Central memory CD8-positive, alpha-beta T cell (primary cell): Measurements from ENCODE around the gene TLE7.

Experiments used
- ATAC-seq: fragments of 150-1000 bp; cut with Tn5 transposase; replicated peaks from 2 replicates; pipeline ENCODE4 v1.10.0; 2022; ENCODE audit warnings: mild to moderate bottlenecking, moderate FRiP score, moderate number of reproducible peaks; ENCODE audit not compliant: poor library complexity, severe bottlenecking; ENCODE audit errors: extremely low read depth
- DNase-seq, 2 donors: peaks; one replicate each; pipeline ENCODE4 v3.0.0; 2021; ENCODE audit warnings: low spot score in 2 of 2
- H3K27ac Mint-ChIP-seq: one replicate; pipeline ENCODE4 v1.8.0; 2022; ENCODE audit warnings: low read depth, mild to moderate bottlenecking, moderate library complexity, mixed read lengths
- H3K27me3 Mint-ChIP-seq: one replicate; pipeline ENCODE4 v1.8.0; 2022; ENCODE audit warnings: mixed read lengths
- H3K36me3 Mint-ChIP-seq: one replicate; pipeline ENCODE4 v1.8.0; 2022; ENCODE audit warnings: mild to moderate bottlenecking, moderate library complexity, mixed read lengths; ENCODE audit not compliant: insufficient read depth
- H3K4me1 Mint-ChIP-seq: one replicate; pipeline ENCODE4 v1.8.0; 2022; ENCODE audit warnings: mixed read lengths
- H3K4me3 Mint-ChIP-seq: one replicate; pipeline ENCODE4 v1.8.0; 2022; ENCODE audit warnings: mild to moderate bottlenecking, moderate library complexity, mixed read lengths
- H3K9me3 Mint-ChIP-seq: one replicate; pipeline ENCODE4 v1.8.0; 2022; ENCODE audit warnings: mixed read lengths

Gene TLE7

GRCh38 chr16:71425746-71426068, 16.1 kb downstream of the TLE7 start:
- no peak for DNase-seq
- Mint-ChIP-seq H3K27ac (no peak overlapping the region), H3K4me3 (no peak overlapping the region), H3K27me3 (peaks cover 83% of the 10 kb centered on the region), H3K36me3 (peaks cover 4% of the 10 kb centered on the region), H3K9me3 (no peaks in the 10 kb centered on the region), H3K4me1 (peaks cover 10% of the 10 kb centered on the region)
- ATAC-seq = no peak

GRCh38 chr16:71424626-71425025, 17.2 kb downstream of the TLE7 start:
- Mint-ChIP-seq H3K9me3 (no peaks in the 10 kb centered on the region), H3K27ac (no peak overlapping the region), H3K27me3 (peaks cover 83% of the 10 kb centered on the region), H3K36me3 (peaks cover 4% of the 10 kb centered on the region), H3K4me3 (no peak overlapping the region), H3K4me1 (peaks cover 10% of the 10 kb centered on the region)
- no peak for ATAC-seq
- DNase-seq = no peak

- Mint-ChIP-seq H3K36me3 (peaks cover 4% of the 10 kb centered on the region), H3K9me3 (no peaks in the 10 kb centered on the region), H3K27ac (no peak overlapping the region), H3K27me3 (peaks cover 84% of the 10 kb centered on the region), H3K4me1 (peaks cover 10% of the 10 kb centered on the region), H3K4me3 (no peak overlapping the region)
- ATAC-seq = no peak
- DNase-seq = no peak
Observed at GRCh38 chr16:71423865-71424264, 18.0 kb downstream of the TLE7 start.

- no peak overlapping the region for H3K27ac Mint-ChIP-seq
- H3K9me3 Mint-ChIP-seq = no peaks in the 10 kb centered on the region
- ATAC-seq (no peak), DNase-seq (no peak)
- no peak overlapping the region for H3K4me3 Mint-ChIP-seq
- peaks cover 10% of the 10 kb centered on the region for H3K4me1 Mint-ChIP-seq
- H3K27me3 Mint-ChIP-seq = peaks cover 84% of the 10 kb centered on the region
- peaks cover 4% of the 10 kb centered on the region for H3K36me3 Mint-ChIP-seq
Observed at GRCh38 chr16:71423016-71423415, 18.8 kb downstream of the TLE7 start.

GRCh38 chr16:71421911-71422310, 19.9 kb downstream of the TLE7 start:
- peaks cover 85% of the 10 kb centered on the region for H3K27me3 Mint-ChIP-seq
- H3K36me3 Mint-ChIP-seq = peaks cover 4% of the 10 kb centered on the region
- H3K4me1 Mint-ChIP-seq = peaks cover 10% of the 10 kb centered on the region
- H3K4me3 Mint-ChIP-seq = no peak overlapping the region
- no peak for DNase-seq
- H3K27ac Mint-ChIP-seq = no peak overlapping the region
- H3K9me3 Mint-ChIP-seq = no peaks in the 10 kb centered on the region
- ATAC-seq = no peak

GRCh38 chr16:71414038-71414437, 27.8 kb downstream of the TLE7 start:
- Mint-ChIP-seq H3K4me1 (peaks cover 10% of the 10 kb centered on the region), H3K9me3 (no peaks in the 10 kb centered on the region), H3K27me3 (peaks cover 90% of the 10 kb centered on the region), H3K27ac (no peak overlapping the region), H3K36me3 (no peaks in the 10 kb centered on the region), H3K4me3 (no peak overlapping the region)
- DNase-seq (no peak), ATAC-seq (no peak)

- H3K27ac Mint-ChIP-seq = no peak overlapping the region
- peaks cover 90% of the 10 kb centered on the region for H3K27me3 Mint-ChIP-seq
- peaks cover 10% of the 10 kb centered on the region for H3K4me1 Mint-ChIP-seq
- no peak for ATAC-seq
- H3K9me3 Mint-ChIP-seq = no peaks in the 10 kb centered on the region
- no peak overlapping the region for H3K4me3 Mint-ChIP-seq
- no peak for DNase-seq
- no peaks in the 10 kb centered on the region for H3K36me3 Mint-ChIP-seq
Observed at GRCh38 chr16:71413341-71413740, 28.5 kb downstream of the TLE7 start.

GRCh38 chr16:71412270-71413160, 29.3 kb downstream of the TLE7 start:
- Mint-ChIP-seq H3K27ac (no peak overlapping the region), H3K27me3 (peaks cover 90% of the 10 kb centered on the region), H3K9me3 (no peaks in the 10 kb centered on the region), H3K36me3 (no peaks in the 10 kb centered on the region), H3K4me3 (no peak overlapping the region), H3K4me1 (peaks cover 15% of the 10 kb centered on the region)
- DNase-seq (peak; percentile 47 to 55), ATAC-seq (peak; percentile 49)

- H3K27me3 Mint-ChIP-seq = peaks cover 87% of the 10 kb centered on the region
Observed at GRCh38 chr16:71410146-71410545, 31.7 kb downstream of the TLE7 start.

GRCh38 chr16:71409011-71409775, 32.7 kb downstream of the TLE7 start:
- Mint-ChIP-seq H3K4me3 (no peak overlapping the region), H3K27me3 (peaks cover 94% of the 10 kb centered on the region), H3K4me1 (peaks cover 18% of the 10 kb centered on the region)

More at GRCh38 chr16:71410146-71410545, 31.7 kb downstream of the TLE7 start:
- DNase-seq (no peak), ATAC-seq (no peak)
- Mint-ChIP-seq H3K27ac (no peak overlapping the region), H3K4me1 (peaks cover 18% of the 10 kb centered on the region), H3K36me3 (peaks cover 2% of the 10 kb centered on the region), H3K4me3 (no peak overlapping the region), H3K9me3 (no peaks in the 10 kb centered on the region)

GRCh38 chr16:71408536-71408935, 33.3 kb downstream of the TLE7 start:
- Mint-ChIP-seq H3K36me3 (peaks cover 2% of the 10 kb centered on the region), H3K27ac (no peak overlapping the region), H3K4me1 (peaks cover 18% of the 10 kb centered on the region), H3K9me3 (no peaks in the 10 kb centered on the region), H3K27me3 (peaks cover 94% of the 10 kb centered on the region), H3K4me3 (no peak overlapping the region)
- ATAC-seq (no peak), DNase-seq (no peak)

More at GRCh38 chr16:71409011-71409775, 32.7 kb downstream of the TLE7 start:
- ATAC-seq (no peak), DNase-seq (no peak)
- H3K36me3 Mint-ChIP-seq = peaks cover 2% of the 10 kb centered on the region
- no peaks in the 10 kb centered on the region for H3K9me3 Mint-ChIP-seq
- H3K27ac Mint-ChIP-seq = no peak overlapping the region

- no peak for ATAC-seq
- no peak overlapping the region for H3K27ac Mint-ChIP-seq
- H3K4me3 Mint-ChIP-seq = no peak overlapping the region
- H3K9me3 Mint-ChIP-seq = no peaks in the 10 kb centered on the region
- H3K4me1 Mint-ChIP-seq = peaks cover 15% of the 10 kb centered on the region
- no peak for DNase-seq
- peaks cover 94% of the 10 kb centered on the region for H3K27me3 Mint-ChIP-seq
- peaks cover 2% of the 10 kb centered on the region for H3K36me3 Mint-ChIP-seq
Observed at GRCh38 chr16:71407731-71408130, 34.1 kb downstream of the TLE7 start.

- ATAC-seq = no peak
- Mint-ChIP-seq H3K9me3 (no peaks in the 10 kb centered on the region), H3K27ac (peak overlapping the region; percentile 24), H3K4me1 (peaks cover 9% of the 10 kb centered on the region), H3K36me3 (peaks cover 2% of the 10 kb centered on the region), H3K4me3 (no peak overlapping the region), H3K27me3 (peaks cover 94% of the 10 kb centered on the region)
- DNase-seq = no peak
Observed at GRCh38 chr16:71406724-71407123, 35.1 kb downstream of the TLE7 start.
